T-helper 2 cell treated with Interferon-gamma antibody and Interleukin-4, amounts not matched to agents 100 ng/mL and 5 ng/mL, for 36 hours (primary cell): ENCODE data around the gene TMCO4. TPM values are rescaled to one million over a fixed set of nuclear protein-coding genes. Genes with fewer than 3 reads are reported as not detected.

ENCODE experiments used
- intact Hi-C: fragments of 100-400 bp; cut with micrococcal nuclease; formaldehyde crosslinking; loops from one replicate; pipeline ENCODE4 v1.15.1; 2023
- total RNA-seq: library from RNA; stranded (reverse); gene quantifications from 2 replicates; pipeline ENCODE4 v1.2.3, GENCODE V29; 2022

The TMCO4 gene
- total RNA-seq, 1 donor from 2014 or later, result 14.7 TPM

- intact Hi-C loops, result no loop called here
Measured at GRCh38 chr1:19725606-19726005, 74.1 kb downstream of the TMCO4 start.

GRCh38 chr1:19723874-19724273 is 75.8 kb downstream of the TMCO4 start:
- intact Hi-C loops, result no loop called here

- intact Hi-C loops, result no loop called here
Measured at GRCh38 chr1:19720973-19721372, 78.7 kb downstream of the TMCO4 start.

- intact Hi-C loops, result no loop called here
Measured at GRCh38 chr1:19720174-19720573, 79.5 kb downstream of the TMCO4 start.

- intact Hi-C loops, result loop anchor here (10.0 kb wide), 1 partner anchor 87 kb away; no protein-coding TSS in a partner anchor
Measured at GRCh38 chr1:19717467-19717866, 82.2 kb downstream of the TMCO4 start.

- intact Hi-C loops, result loop anchor here (1.0 to 10.0 kb wide), 2 partner anchors 89 to 167 kb away; partner anchors contain the start of gene OTUD3
Measured at GRCh38 chr1:19715334-19716203, 84.1 kb downstream of the TMCO4 start.

- intact Hi-C loops, result loop anchor here (10.0 kb wide), 1 partner anchor 92 kb away; no protein-coding TSS in a partner anchor
Measured at GRCh38 chr1:19712928-19713327, 86.8 kb downstream of the TMCO4 start.

- intact Hi-C loops, result loop anchor here (10.0 kb wide), 1 partner anchor 94 kb away; no protein-coding TSS in a partner anchor
Measured at GRCh38 chr1:19710825-19711611, 88.7 kb downstream of the TMCO4 start.

- intact Hi-C loops, result no loop called here
Measured at GRCh38 chr1:19709260-19709793, 90.4 kb downstream of the TMCO4 start.

GRCh38 chr1:19708567-19709110 is 91.1 kb downstream of the TMCO4 start:
- intact Hi-C loops, result no loop called here

- intact Hi-C loops, result no loop called here
Measured at GRCh38 chr1:19706136-19706535, 93.6 kb downstream of the TMCO4 start.

GRCh38 chr1:19705464-19705863 is 94.3 kb downstream of the TMCO4 start:
- intact Hi-C loops, result loop anchor here (2.0 kb wide), 1 partner anchor 45 kb away; no protein-coding TSS in a partner anchor

GRCh38 chr1:19704247-19705113 is 95.2 kb downstream of the TMCO4 start:
- intact Hi-C loops, result loop anchor here (2.0 kb wide), 1 partner anchor 44 kb away; no protein-coding TSS in a partner anchor

GRCh38 chr1:19703280-19703679 is 96.4 kb downstream of the TMCO4 start:
- intact Hi-C loops, result no loop called here

- intact Hi-C loops, result no loop called here
Measured at GRCh38 chr1:19700079-19700777, 99.5 kb downstream of the TMCO4 start.

- intact Hi-C loops, result no loop called here
Measured at GRCh38 chr1:19698181-19698580, 101.5 kb downstream of the TMCO4 start.

GRCh38 chr1:19696820-19697219 is 102.9 kb downstream of the TMCO4 start:
- intact Hi-C loops, result no loop called here

GRCh38 chr1:19695772-19696171 is 103.9 kb downstream of the TMCO4 start:
- intact Hi-C loops, result no loop called here

- intact Hi-C loops, result no loop called here
Measured at GRCh38 chr1:19694298-19694697, 105.4 kb downstream of the TMCO4 start.

GRCh38 chr1:19690342-19690741 is 109.4 kb downstream of the TMCO4 start:
- intact Hi-C loops, result no loop called here
